NCI-H146 treated with DMSO at 0.1 percent for 48 hours (cell line): ENCODE measurements around the gene NFIX.

Source experiments
- DNase-seq: peaks from one replicate; lab custom pipeline; 2025; ENCODE audit not compliant: unreplicated experiment; lab: John Stamatoyannopoulos, UW

NFIX gene

GRCh38 chr19:13018035-13018914, 23.0 kb downstream of the NFIX start:
- DNase-seq, result no peak

DNA sequence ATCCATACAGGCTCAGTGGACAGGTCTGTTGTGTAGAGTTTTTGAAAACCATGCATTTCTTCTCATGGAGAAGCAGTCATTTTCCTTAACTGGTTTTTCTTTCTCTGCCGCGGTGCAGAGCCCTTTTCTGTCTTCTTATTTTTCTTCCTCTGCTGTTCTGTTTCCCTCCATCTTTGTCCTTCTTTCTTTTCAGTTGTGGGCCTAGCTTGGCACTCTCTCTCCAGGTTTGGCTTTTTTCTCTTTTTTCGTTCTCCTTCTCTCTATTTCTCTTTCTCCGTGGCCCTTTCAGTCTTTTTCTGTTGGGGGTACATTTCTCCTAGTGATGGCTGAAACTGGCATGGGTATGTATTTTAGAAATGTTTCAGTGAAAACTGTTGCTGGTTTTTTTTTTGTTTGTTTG, 24.1 kb downstream of the NFIX start:
- DNase-seq, result no peak

DNA sequence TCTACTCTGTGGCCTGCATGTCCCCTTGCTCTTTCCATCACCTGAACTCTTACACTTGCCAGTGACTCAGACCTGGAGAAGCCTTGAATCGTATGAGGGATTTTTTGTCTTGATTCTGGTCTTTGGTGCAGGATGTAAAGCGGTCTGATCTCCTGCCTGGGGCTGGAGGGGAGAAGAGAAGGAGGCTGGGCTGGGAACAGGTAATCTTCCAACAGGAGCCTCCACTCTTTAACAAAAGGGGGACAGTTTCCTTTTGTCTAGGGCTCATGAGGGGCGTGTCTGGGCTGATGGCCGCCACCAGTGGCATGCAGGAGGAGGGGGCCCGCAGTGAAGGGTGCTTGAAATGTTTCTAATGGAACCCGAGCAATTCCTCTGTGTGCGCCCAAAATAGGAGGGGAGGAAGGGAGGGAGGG, 24.7 kb downstream of the NFIX start:
- DNase-seq, result no peak

DNA sequence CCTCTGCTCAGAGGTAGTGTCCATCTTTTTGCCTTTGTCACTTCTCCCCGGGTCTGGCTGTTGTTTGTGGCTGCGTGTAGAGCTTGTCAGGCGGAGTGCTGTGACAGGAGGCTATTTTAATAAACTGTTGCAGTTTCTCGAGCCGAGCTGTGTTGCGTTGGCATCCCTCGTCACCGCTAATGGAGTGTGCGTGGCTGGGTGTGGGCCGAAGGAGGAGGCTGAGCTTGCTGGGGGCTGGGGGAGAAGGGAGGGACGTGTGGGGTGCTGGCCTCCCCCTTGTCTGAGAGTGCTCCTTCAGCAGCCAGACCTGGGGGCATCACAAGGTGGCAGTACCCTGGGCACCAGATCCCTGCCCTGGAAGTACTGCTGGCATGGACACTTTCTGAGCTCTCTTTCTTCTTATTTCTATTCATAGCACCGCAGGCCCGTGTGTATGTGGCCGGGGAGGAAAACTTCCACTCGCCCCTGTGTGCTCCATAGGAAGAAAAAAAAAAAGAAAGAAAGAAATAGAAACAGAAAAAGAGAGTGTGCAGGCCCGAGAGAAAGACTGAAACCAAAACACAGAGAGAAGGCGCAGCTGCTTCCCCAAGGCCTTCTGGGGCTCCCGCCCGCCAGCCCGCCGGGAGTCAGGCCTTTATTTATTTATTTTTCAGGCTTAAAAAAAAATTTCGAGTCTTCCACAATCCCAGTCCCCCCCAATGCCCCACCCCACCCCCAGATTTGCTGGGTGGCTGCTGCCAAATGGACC, 27.0 kb downstream of the NFIX start:
- no peak for DNase-seq

GRCh38 chr19:13022859-13023636, 27.8 kb downstream of the NFIX start:
- peak; percentile 16 for DNase-seq

DNA sequence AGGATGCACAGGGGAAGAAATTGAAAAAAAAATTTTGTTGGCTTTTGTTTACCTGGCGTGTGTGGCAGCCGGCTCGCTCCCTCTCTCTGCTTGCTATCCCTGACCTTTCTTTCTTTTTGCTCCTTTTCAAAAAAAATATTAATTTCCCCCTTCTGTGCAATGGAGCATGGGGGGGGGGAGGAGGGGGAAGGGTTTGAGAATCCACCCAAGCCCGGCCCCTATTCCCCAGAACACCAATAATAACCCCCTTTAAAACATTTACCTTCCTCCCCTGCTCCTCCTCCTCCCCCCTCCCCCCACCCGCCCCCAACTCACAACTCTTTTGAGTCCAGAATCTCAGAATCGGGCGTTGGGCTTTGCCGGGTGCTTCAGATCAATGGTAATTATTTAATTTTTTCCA, 28.4 kb downstream of the NFIX start:
- DNase-seq, result no peak

DNA sequence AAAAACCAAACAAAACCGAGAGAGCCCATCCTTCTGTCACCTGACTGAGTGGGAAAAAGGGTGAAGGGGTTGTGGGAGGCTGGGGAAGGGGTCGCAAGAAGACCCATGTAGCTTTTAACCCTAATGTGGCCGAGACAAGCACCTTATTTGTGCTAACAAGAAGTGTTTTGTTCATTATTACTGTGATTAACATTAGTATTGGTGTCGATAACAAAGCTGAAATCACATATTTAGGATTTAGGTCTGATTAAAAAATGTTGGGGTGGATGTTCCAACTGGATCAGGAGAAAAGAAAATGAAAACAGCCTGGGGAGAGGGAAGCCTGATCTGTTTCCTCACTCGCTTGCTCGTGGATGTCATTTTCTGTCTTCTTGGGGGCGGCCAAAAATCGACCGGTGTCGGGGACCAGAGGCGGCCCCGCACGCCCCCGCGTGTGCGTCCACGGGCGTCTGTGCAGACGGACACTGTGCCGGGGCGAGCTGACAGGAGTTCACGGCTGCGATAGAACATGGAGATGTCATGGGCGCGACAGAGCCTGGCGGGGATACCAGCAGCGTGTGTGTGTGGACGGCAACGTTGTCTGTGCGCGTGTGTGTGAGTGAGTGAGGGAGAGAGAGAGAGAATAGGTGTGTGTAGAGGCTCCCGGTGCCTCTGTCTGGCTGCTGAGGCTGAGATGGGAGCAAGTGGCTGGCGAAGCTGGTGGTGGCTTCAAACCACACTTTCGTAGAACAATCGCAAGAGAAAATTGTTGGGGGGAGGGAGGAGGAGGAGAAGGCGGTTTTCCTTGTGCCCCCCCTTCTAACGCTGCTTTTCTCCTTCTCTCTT, 29.1 kb downstream of the NFIX start:
- DNase-seq, result no peak

DNA sequence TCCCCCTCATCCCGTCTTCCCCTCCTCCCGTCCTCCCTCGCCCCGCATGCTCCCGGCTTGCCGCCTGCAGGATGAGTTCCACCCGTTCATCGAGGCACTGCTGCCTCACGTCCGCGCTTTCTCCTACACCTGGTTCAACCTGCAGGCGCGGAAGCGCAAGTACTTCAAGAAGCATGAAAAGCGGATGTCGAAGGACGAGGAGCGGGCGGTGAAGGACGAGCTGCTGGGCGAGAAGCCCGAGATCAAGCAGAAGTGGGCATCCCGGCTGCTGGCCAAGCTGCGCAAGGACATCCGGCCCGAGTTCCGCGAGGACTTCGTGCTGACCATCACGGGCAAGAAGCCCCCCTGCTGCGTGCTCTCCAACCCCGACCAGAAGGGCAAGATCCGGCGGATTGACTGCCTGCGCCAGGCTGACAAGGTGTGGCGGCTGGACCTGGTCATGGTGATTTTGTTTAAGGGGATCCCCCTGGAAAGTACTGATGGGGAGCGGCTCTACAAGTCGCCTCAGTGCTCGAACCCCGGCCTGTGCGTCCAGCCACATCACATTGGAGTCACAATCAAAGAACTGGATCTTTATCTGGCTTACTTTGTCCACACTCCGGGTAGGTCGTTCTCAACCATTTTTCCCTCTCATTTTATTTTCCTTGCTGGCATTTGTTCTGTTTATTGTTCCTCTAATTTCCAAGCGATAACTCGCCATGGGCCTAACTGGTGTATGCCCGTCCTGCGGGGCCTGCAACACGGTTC, 29.8 kb downstream of the NFIX start:
- DNase-seq, result peak; percentile 30

DNA sequence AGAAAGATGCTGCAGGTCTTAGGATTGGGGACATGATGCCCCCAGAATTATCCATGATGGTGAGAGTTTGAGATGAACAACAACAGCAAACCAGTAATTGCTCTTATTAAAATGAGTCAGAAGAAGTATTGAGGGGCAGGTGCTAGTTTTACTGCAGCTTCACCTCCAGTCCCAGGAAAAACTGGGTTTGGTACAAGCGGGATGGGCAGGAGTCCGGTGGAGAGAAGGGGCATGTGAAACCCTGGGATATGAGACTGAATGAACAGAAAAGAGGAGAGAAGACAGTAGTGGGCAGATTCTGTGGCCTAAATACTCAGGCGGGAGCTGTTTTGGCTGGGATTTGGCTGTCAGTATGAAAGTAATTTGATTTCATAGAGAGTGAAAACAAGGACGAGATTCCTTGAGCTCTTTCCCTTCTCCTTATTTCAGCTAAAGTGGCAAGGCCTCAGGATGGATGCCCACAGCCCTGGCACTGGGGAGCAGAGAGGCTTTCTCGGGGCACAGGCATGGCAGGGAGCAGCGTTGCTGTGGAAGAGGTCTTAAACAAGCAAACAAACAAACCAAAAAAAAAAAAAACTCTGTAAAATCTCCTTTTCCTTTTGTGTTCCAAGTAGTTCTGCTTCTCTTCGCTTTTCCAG, 30.7 kb downstream of the NFIX start:
- DNase-seq, result no peak

- DNase-seq, result no peak
Observed at GRCh38 chr19:13026462-13027370, 31.4 kb downstream of the NFIX start.

GRCh38 chr19:13027557-13027956, 32.3 kb downstream of the NFIX start:
- no peak for DNase-seq

- DNase-seq, result no peak
Observed at GRCh38 chr19:13028027-13028426, 32.8 kb downstream of the NFIX start.

DNA sequence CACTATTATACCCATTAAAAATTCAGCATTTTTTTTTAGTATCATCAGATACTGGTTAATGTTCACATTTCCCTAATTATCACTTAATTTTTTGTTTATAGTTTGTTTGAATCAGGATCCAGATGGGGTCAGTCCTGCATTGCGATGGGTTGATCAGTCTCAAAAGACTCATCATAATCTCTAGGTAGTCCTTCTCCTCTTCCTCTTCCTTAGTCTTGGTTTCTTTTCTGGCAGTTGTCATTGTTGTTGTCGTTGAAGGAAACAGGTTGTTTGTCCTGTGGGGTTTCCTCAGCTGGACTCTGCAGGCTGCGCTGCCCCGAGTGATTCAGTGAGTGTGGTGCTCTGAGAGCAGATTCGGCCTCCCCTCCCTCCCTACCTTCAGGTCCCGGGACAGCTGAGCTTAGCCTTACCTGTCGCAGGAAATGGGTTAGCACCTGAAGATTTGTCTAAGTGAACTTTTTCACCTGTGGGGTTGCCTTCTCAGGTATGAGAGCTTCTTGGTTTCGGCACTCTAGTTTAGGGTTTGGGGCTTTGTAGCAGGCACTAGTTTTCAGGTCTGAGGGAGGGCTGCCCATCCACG, 34.1 kb downstream of the NFIX start:
- no peak for DNase-seq

DNA sequence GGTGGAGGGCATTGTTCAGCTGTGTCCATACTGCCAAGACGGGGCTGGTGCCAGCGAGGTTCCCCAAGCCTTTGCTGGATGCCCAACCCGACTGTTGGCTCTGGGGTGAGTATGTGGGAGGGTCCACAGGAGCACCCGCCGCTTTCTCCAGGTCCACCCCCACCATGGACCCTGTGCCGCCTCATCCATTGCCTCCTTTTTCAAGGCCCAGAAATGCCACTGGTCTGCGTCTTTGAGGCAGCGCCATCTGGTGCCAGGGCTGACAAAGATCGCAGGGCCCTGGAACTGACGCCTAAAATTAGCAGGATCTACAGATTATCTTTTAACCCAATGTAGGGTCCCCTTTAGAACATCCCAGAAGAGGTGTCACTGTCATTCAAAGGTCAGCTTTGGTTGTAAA, 34.6 kb downstream of the NFIX start:
- no peak for DNase-seq

GRCh38 chr19:13031917-13032623, 36.8 kb downstream of the NFIX start:
- peak; percentile 22 for DNase-seq

DNA sequence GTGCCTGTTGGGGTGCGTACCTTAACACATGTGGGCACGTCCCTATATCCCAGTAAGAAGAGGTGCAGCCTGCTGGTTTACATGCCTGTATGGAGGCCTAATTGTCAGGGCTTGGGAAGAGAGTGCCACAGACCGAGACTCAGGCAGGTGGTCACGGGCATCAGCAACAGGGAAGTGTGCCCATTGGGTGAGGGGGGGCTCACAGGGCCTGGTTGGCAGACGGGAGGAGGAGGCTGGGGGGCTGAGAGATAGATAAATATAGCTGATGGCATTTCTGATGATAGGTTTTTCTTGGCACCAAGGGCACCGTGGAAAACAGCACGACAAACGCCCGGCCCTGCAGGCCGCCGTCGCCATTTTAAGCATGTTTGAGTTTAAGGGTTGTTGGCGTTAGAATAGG, 37.6 kb downstream of the NFIX start:
- no peak for DNase-seq

DNA sequence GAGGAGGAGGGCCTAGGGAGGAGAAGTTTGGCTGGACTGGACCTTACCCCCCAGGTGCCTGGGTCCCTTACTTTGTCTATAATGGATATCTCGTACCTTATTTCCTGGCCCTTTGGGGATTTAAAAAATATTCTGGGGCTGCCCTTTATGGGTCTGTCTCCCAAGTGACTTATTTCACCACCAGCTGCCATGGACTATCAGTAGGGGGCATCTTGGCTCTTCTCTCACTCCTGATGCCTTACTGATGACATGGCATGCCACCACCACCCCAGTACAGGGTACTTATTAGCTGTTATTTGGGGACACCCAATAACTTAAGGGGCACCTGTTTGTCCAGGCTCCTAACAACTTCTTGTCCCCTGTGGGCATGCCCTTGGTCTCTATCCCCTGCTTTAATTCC, 38.0 kb downstream of the NFIX start:
- no peak for DNase-seq
